IMR-90 (cell line): ENCODE results near the gene ZMIZ1. TPM values are rescaled to one million over a fixed set of nuclear protein-coding genes. Genes with fewer than 3 reads are reported as not detected.

Source experiments
- ATAC-seq: fragments of 200-7000 bp; cut with Tn5 transposase; 2 replicates; pipeline ENCODE4 v1.9.1; 2020; ENCODE audit warnings: low read depth, mild to moderate bottlenecking, moderate library complexity
- Bru-seq: library from RNA; stranded (reverse); fragments of 400-500 nt; gene quantifications from one replicate; lab custom pipeline; 2021; lab: Mats Ljungman, UMichigan
- BruChase-seq, 2 experiments: library from RNA; stranded (reverse); fragments of 400-500 nt; gene quantifications; one replicate each; lab custom pipeline; 2021; lab: Mats Ljungman, UMichigan
- BruUV-seq: library from RNA; stranded (reverse); fragments of 400-500 nt; replicated peaks from 2 replicates; lab custom pipeline; 2021; lab: Mats Ljungman, UMichigan
- CTCF ChIA-PET: fragments of 300-600 bp; formaldehyde crosslinking; extraction: SDS; loops from one replicate; lab custom pipeline; 2021; ENCODE audit warnings: antibody characterized with exemption; lab: Yijun Ruan, JAX
- POLR2A ChIA-PET: fragments of 300-600 bp; sonication (Branson Sonifier 250); formaldehyde crosslinking; loops from one replicate; lab custom pipeline; 2022; ENCODE audit warnings: antibody characterized with exemption; ENCODE audit not compliant: unreplicated experiment; lab: Charles Lee
- DNase-seq: peaks from one replicate; pipeline ENCODE4 v3.0.0; 2013
- H2AFZ ChIP-seq: replicated peaks from 2 replicates; pipeline ENCODE3; 2013; ENCODE audit warnings: low read length, mild to moderate bottlenecking; ENCODE audit not compliant: poor library complexity
- H2AK5ac ChIP-seq: 2 replicates; pipeline ENCODE4 v1.6.1; 2013; ENCODE audit warnings: low read depth, low read length, inconsistent platforms
- H2AK9ac ChIP-seq: replicated peaks from 2 replicates; pipeline ENCODE3; 2013; ENCODE audit warnings: mild to moderate bottlenecking, low read depth, low read length, moderate library complexity; ENCODE audit not compliant: poor library complexity
- H2BK120ac ChIP-seq: 2 replicates; pipeline ENCODE4 v1.6.1; 2013; ENCODE audit warnings: low read depth, low read length, inconsistent platforms
- H2BK15ac ChIP-seq: 3 replicates; pipeline ENCODE4 v1.6.1; 2013; ENCODE audit warnings: low read depth, low read length, inconsistent platforms
- H2BK20ac ChIP-seq: 2 replicates; pipeline ENCODE4 v1.6.1; 2013; ENCODE audit warnings: low read depth, mild to moderate bottlenecking, inconsistent platforms, low read length, moderate library complexity
- H2BK5ac ChIP-seq: 2 replicates; pipeline ENCODE4 v1.6.1; 2013; ENCODE audit warnings: mild to moderate bottlenecking, low read depth, low read length, inconsistent platforms; ENCODE audit not compliant: poor library complexity, severe bottlenecking
- H3K14ac ChIP-seq: replicated peaks from 2 replicates; pipeline ENCODE4 v1.6.1; 2013; ENCODE audit warnings: low read depth, low read length, inconsistent platforms
- H3K18ac ChIP-seq: 2 replicates; pipeline ENCODE4 v1.6.1; 2013; ENCODE audit warnings: low read depth, low read length, control low read depth
- H3K23ac ChIP-seq: 2 replicates; pipeline ENCODE4 v1.6.1; 2013; ENCODE audit warnings: low read depth, low read length, inconsistent platforms
- H3K27ac ChIP-seq: 2 replicates; pipeline ENCODE4 v1.5.1; 2013; ENCODE audit warnings: mild to moderate bottlenecking, control low read depth, low read length; ENCODE audit not compliant: insufficient read depth
- H3K27me3 ChIP-seq: 2 replicates; pipeline ENCODE4 v1.6.1; 2013; ENCODE audit warnings: low read length; ENCODE audit not compliant: control insufficient read depth, insufficient read depth
- H3K36me3 ChIP-seq: 2 replicates; pipeline ENCODE4 v1.6.1; 2013; ENCODE audit warnings: low read length, mixed read lengths; ENCODE audit not compliant: control insufficient read depth, insufficient read depth
- H3K4ac ChIP-seq: 2 replicates; pipeline ENCODE4 v1.6.1; 2013; ENCODE audit warnings: low read depth, low read length, inconsistent platforms
- H3K4me1 ChIP-seq: 2 replicates; pipeline ENCODE4 v1.6.1; 2013; ENCODE audit warnings: low read length, mixed read lengths; ENCODE audit not compliant: control insufficient read depth, insufficient read depth
- H3K4me2 ChIP-seq: 2 replicates; pipeline ENCODE4 v1.6.1; 2013; ENCODE audit warnings: low read depth, mild to moderate bottlenecking, control low read depth, low read length, moderate library complexity
- H3K4me3 ChIP-seq: 2 replicates; pipeline ENCODE4 v1.5.1; 2013; ENCODE audit warnings: low read depth, mild to moderate bottlenecking, control low read depth, low read length, moderate library complexity; ENCODE audit not compliant: insufficient read depth
- H3K56ac ChIP-seq: 2 replicates; pipeline ENCODE4 v1.6.1; 2013; ENCODE audit warnings: low read length, inconsistent platforms; ENCODE audit not compliant: insufficient read depth; ENCODE audit errors: extremely low read depth
- H3K79me1 ChIP-seq, 2 experiments: 2 replicates each; pipeline ENCODE4 v1.6.1; 2013; ENCODE audit warnings: low read length in 2 of 2, inconsistent platforms in 1 of 2, low read depth in 1 of 2
- H3K9ac ChIP-seq: 2 replicates; pipeline ENCODE4 v1.6.1; 2013; ENCODE audit warnings: low read depth, low read length, control low read depth
- H3K9me1 ChIP-seq: 2 replicates; pipeline ENCODE4 v1.6.1; 2013; ENCODE audit warnings: low read length, inconsistent platforms; ENCODE audit not compliant: insufficient read depth
- H3K9me3 ChIP-seq: 2 replicates; pipeline ENCODE4 v1.6.1; 2013; ENCODE audit warnings: low read length; ENCODE audit not compliant: control insufficient read depth, insufficient read depth
- H4K20me1 ChIP-seq: 2 replicates; pipeline ENCODE4 v1.6.1; 2013; ENCODE audit warnings: low read length, inconsistent platforms; ENCODE audit not compliant: insufficient read depth
- H4K5ac ChIP-seq: 2 replicates; pipeline ENCODE4 v1.6.1; 2013; ENCODE audit warnings: mild to moderate bottlenecking, low read depth, low read length, control low read depth
- H4K8ac ChIP-seq, 2 experiments: 2 replicates each; pipeline ENCODE4 v1.6.1; 2013; ENCODE audit warnings: low read depth in 2 of 2, low read length in 2 of 2, control low read depth in 1 of 2, inconsistent platforms in 1 of 2
- H4K91ac ChIP-seq: 2 replicates; pipeline ENCODE4 v1.6.1; 2013; ENCODE audit warnings: low read depth, low read length, inconsistent platforms; ENCODE audit not compliant: insufficient read depth
- BHLHE40 ChIP-seq: fragments of 150-350 bp; IDR thresholded peaks from 2 replicates; pipeline ENCODE4 v1.6.1; 2016; ENCODE audit warnings: mild to moderate bottlenecking, low read depth, low read length
- CHD1 ChIP-seq: IDR thresholded peaks from 2 replicates; pipeline ENCODE4 v1.6.1; 2012; ENCODE audit warnings: low read depth, low read length, improper control_type of control experiment
- ELK1 ChIP-seq: fragments of 150-350 bp; IDR thresholded peaks from 2 replicates; pipeline ENCODE4 v1.6.1; 2016; ENCODE audit warnings: low read depth, mild to moderate bottlenecking, low read length, moderate library complexity, borderline replicate concordance
- FOS ChIP-seq: fragments of 150-350 bp; IDR thresholded peaks from 2 replicates; pipeline ENCODE4 v1.6.1; 2016; ENCODE audit warnings: low read depth, low read length
- MAFK ChIP-seq: IDR thresholded peaks from 2 replicates; pipeline ENCODE4 v1.6.1; 2012; ENCODE audit warnings: low read depth, low read length, improper control_type of control experiment
- MAZ ChIP-seq: IDR thresholded peaks from 2 replicates; pipeline ENCODE4 v1.6.1; 2012; ENCODE audit warnings: low read depth, mild to moderate bottlenecking, low read length, improper control_type of control experiment, moderate library complexity, borderline replicate concordance
- MXI1 ChIP-seq: IDR thresholded peaks from 2 replicates; pipeline ENCODE4 v1.6.1; 2012; ENCODE audit warnings: low read depth, mild to moderate bottlenecking, low read length, moderate library complexity, borderline replicate concordance
- POLR2A ChIP-seq: IDR thresholded peaks from 2 replicates; pipeline ENCODE4 v1.6.1; 2012; ENCODE audit warnings: mild to moderate bottlenecking, low read depth, low read length
- RAD21 ChIP-seq: IDR thresholded peaks from 2 replicates; pipeline ENCODE4 v1.6.1; 2012; ENCODE audit warnings: low read length, improper control_type of control experiment
- RCOR1 ChIP-seq: IDR thresholded peaks from 2 replicates; pipeline ENCODE4 v1.6.1; 2012; ENCODE audit warnings: mild to moderate bottlenecking, low read length, improper control_type of control experiment; ENCODE audit not compliant: insufficient replicate concordance
- RFX5 ChIP-seq: IDR thresholded peaks from 2 replicates; pipeline ENCODE4 v1.8.0; 2012; ENCODE audit warnings: low read depth, mild to moderate bottlenecking, low read length, moderate library complexity
- SMC3 ChIP-seq: fragments of 150-350 bp; IDR thresholded peaks from 2 replicates; pipeline ENCODE4 v1.6.1; 2016; ENCODE audit warnings: low read depth, mild to moderate bottlenecking, antibody characterized with exemption, low read length, moderate library complexity
- USF2 ChIP-seq: fragments of 150-350 bp; IDR thresholded peaks from 2 replicates; pipeline ENCODE4 v1.6.1; 2017; ENCODE audit warnings: mild to moderate bottlenecking, antibody characterized with exemption, low read length, low read depth
- WGBS, 2 experiments: methylation state at CpG; one replicate each; pipeline versions ENCODE4 v1.1.5 to v1.1.7; 2013; ENCODE audit warnings: missing lambda C conversion rate in 2 of 2; ENCODE audit not compliant: insufficient read length in 1 of 2; ENCODE audit errors: extremely low coverage in 2 of 2; 5-methylcytosine and 5-hydroxymethylcytosine counted together
- dilution Hi-C: fragments of 300-500 bp; cut with HindIII; formaldehyde crosslinking; loops from one replicate; pipeline ENCODE4 v1.14.3; 2018; ENCODE audit warnings: low sequenced_read_pairs; ENCODE audit not compliant: unreplicated experiment
- in situ Hi-C: fragments of 300-500 bp; cut with MboI; formaldehyde crosslinking; loops from 3 replicates; pipeline ENCODE4 v1.14.3; 2019; ENCODE audit warnings: low sequenced_read_pairs, inconsistent platforms, mixed read lengths
- intact Hi-C: fragments of 100-400 bp; cut with micrococcal nuclease; formaldehyde crosslinking; loops from 2 replicates; pipeline ENCODE4 v1.10.0; 2022
- long read RNA-seq: library from polyadenylated mRNA; unstranded; transcript quantifications from one replicate; pipeline ENCODE4 v2.0.0, GENCODE V29; 2021; ENCODE audit not compliant: unreplicated experiment
- polyA plus RNA-seq, 3 experiments: library from polyadenylated mRNA; depleted of rRNA; stranded (reverse); fragments of >200 nt; gene quantifications; 2 replicates each; pipeline ENCODE4 v1.2.3, GENCODE V29; 2012; ENCODE audit warnings: low replicate concordance in 1 of 3
- total RNA-seq: library from RNA; depleted of rRNA; stranded (reverse); fragments of >200 nt; gene quantifications from 2 replicates; pipeline ENCODE4 v1.2.3, GENCODE V29; 2012; rRNA removed

Gene ZMIZ1
- total RNA-seq (6.6 and 6.7 TPM in 2 replicates), polyA plus RNA-seq (2012; rRNA removed) (43.2 and 48.7 TPM in 2 replicates), Bru-seq, nascent RNA (percentile 93 among the genes with signal in this experiment), BruChase-seq, experiment 1, labeled RNA remaining after a 6-hour chase (percentile 82 among the genes with signal in this experiment), BruChase-seq, experiment 2, labeled RNA remaining after a 2-hour chase (percentile 94 among the genes with signal in this experiment)
- 39.5 and 51.2 TPM in 2 replicates for polyA plus RNA-seq (2012; cell fraction: cytosol; rRNA removed)
- polyA plus RNA-seq (2012; cell fraction: nucleus; rRNA removed; ENCODE audit: low replicate concordance), result 57.0 and 113 TPM in 2 replicates
- long read RNA-seq, partial matches to known transcripts, result 2 of 72 reads
- long read RNA-seq, other reads (novel, unspliced or antisense), result 70 of 72 reads

- Histone ChIP-seq H3K79me1 (peaks cover 0 to 40% of the 10 kb centered on the region in 2 experiments; a peak in 2 of 4 replicates), H4K5ac (peak within 1 kb of the TSS; percentile 84), H3K23ac (peak within 1 kb of the TSS; percentile 92), H2AK5ac (peak within 1 kb of the TSS; percentile 94), H2AK9ac (peak within 1 kb of the TSS; percentile 95), H3K9ac (peak within 1 kb of the TSS; percentile 100), H4K91ac (peak within 1 kb of the TSS; percentile 92), H3K4me2 (peak within 1 kb of the TSS; percentile 87), H3K27me3 (no peaks in the 10 kb centered on the region), H3K9me1 (peaks cover 14% of the 10 kb centered on the region), H3K4me3 (peak within 1 kb of the TSS; percentile 99), H2BK15ac (peak within 1 kb of the TSS; percentile 96; the same call in 2 of the 3 replicates), H2BK20ac (peak within 1 kb of the TSS; percentile 62), H3K56ac (peak within 1 kb of the TSS; percentile 85), H3K4ac (peak within 1 kb of the TSS; percentile 98), H3K4me1 (peaks cover 22% of the 10 kb centered on the region), H3K27ac (peak within 1 kb of the TSS; percentile 99), H3K36me3 (no peaks in the 10 kb centered on the region), H4K8ac (peak within 1 kb of the TSS; percentile 48 to 95; a peak in 3 of 4 replicates), H2BK120ac (peak within 1 kb of the TSS; percentile 91), H2BK5ac (peak within 1 kb of the TSS; percentile 97), H2AFZ (peak within 1 kb of the TSS; percentile 97), H3K9me3 (no peaks in the 10 kb centered on the region), H3K18ac (peak within 1 kb of the TSS; percentile 98), H4K20me1 (peaks cover 38% of the 10 kb centered on the region), H3K14ac (peak within 1 kb of the TSS; percentile 96)
- peak; percentile 93 for DNase-seq
- intact Hi-C loops, result loop anchor here (2.0 to 10.0 kb wide), 7 partner anchors 121 to 766 kb away; no protein-coding TSS in a partner anchor
- ATAC-seq, result peak; percentile 30
- dilution Hi-C loops, result no loop called here
- POLR2A ChIA-PET, result no interaction called here
- 0% methylated on average over 20 of the region's 92 CpGs; no CpG with 5 or more reads in 1 of the 2 experiments for WGBS, 2 experiments
- CTCF ChIA-PET, result interaction anchor here (1.6 kb wide), 1 partner anchor 1021 kb away, joined by 4 read pairs; no protein-coding TSS in a partner anchor
- BruUV-seq, result no TSS peak
- in situ Hi-C loops, result no loop called here
- peak; percentile 66; the same call in 1 of the 2 replicates for TF ChIP-seq MAZ
- no peak for TF ChIP-seq MAFK
- TF ChIP-seq MXI1, result peak; percentile 55; the same call in 1 of the 2 replicates
- TF ChIP-seq BHLHE40, result peak; percentile 46; the same call in 1 of the 2 replicates
- peak; percentile 87 for TF ChIP-seq POLR2A
- no peak for TF ChIP-seq CHD1
- peak; percentile 31 for TF ChIP-seq SMC3
- TF ChIP-seq ELK1, result no peak
- TF ChIP-seq RCOR1, result peak; percentile 23
- peak; percentile 38; the same call in 1 of the 2 replicates for TF ChIP-seq FOS
- no peak for TF ChIP-seq RFX5
- no peak for TF ChIP-seq USF2
- peak; percentile 31 for TF ChIP-seq RAD21
These were observed at the start of gene ZMIZ1 for GRCh38 chr10:79068562-79069324. ZMIZ1 (plus strand) TSS chr10:79068966; CDS start chr10:79201633, 132,667 bp downstream.
